Measurements from ENCODE around the gene SLC30A7. TPM values are rescaled to one million over a fixed set of nuclear protein-coding genes. Genes with fewer than 3 reads are reported as not detected.

Gene SLC30A7
- total RNA-seq, 2 donors from 2014 or later: 21.7 to 26.2 TPM

GRCh38 chr1:101013776-101014175 is 117.9 kb downstream of the SLC30A7 start:
- Histone ChIP-seq H3K27ac (ENCODE audit: low read depth, low read length) (no peak overlapping the region), H3K36me3 (ENCODE audit: control insufficient read depth, insufficient read depth, low read length) (peaks cover 29% of the 10 kb centered on the region), H3K4me1 (ENCODE audit: control insufficient read depth, insufficient read depth, low read length) (no peaks in the 10 kb centered on the region), H3K27me3 (ENCODE audit: control insufficient read depth, insufficient read depth, low read length, poor library complexity, severe bottlenecking) (no peaks in the 10 kb centered on the region), H3K9ac (ENCODE audit: extremely low read depth, low read length, poor library complexity, severe bottlenecking) (no peak overlapping the region), H3K4me3 (ENCODE audit: low read length) (no peak overlapping the region), H3K9me3 (ENCODE audit: control insufficient read depth, low read length) (no peaks in the 10 kb centered on the region)
- Mint-ChIP-seq H3K9me3 (no peaks in the 10 kb centered on the region), H3K36me3 (ENCODE audit: low read depth) (peaks cover 36% of the 10 kb centered on the region), H3K4me3 (no peak overlapping the region), H3K27ac (no peak overlapping the region), H3K27me3 (ENCODE audit: insufficient read depth) (no peaks in the 10 kb centered on the region), H3K4me1 (no peaks in the 10 kb centered on the region)
- no peak for DNase-seq
- TF ChIP-seq, protein P1, sequence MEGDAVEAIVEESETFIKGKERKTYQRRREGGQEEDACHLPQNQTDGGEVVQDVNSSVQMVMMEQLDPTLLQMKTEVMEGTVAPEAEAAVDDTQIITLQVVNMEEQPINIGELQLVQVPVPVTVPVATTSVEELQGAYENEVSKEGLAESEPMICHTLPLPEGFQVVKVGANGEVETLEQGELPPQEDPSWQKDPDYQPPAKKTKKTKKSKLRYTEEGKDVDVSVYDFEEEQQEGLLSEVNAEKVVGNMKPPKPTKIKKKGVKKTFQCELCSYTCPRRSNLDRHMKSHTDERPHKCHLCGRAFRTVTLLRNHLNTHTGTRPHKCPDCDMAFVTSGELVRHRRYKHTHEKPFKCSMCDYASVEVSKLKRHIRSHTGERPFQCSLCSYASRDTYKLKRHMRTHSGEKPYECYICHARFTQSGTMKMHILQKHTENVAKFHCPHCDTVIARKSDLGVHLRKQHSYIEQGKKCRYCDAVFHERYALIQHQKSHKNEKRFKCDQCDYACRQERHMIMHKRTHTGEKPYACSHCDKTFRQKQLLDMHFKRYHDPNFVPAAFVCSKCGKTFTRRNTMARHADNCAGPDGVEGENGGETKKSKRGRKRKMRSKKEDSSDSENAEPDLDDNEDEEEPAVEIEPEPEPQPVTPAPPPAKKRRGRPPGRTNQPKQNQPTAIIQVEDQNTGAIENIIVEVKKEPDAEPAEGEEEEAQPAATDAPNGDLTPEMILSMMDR (conservative IDR thresholded peaks at IDR 0.05): no peak
- WGBS, 2 experiments (ENCODE audit: insufficient coverage in 1 of 2, insufficient read length in 1 of 2): 89 to 100% methylated on average over 1 of the region's 1 CpG

GRCh38 chr1:101017448-101017847 is 121.6 kb downstream of the SLC30A7 start:
- Mint-ChIP-seq H3K4me3 (no peak overlapping the region), H3K27me3 (ENCODE audit: insufficient read depth) (no peaks in the 10 kb centered on the region), H3K4me1 (no peaks in the 10 kb centered on the region), H3K27ac (no peak overlapping the region), H3K36me3 (ENCODE audit: low read depth) (peaks cover 41% of the 10 kb centered on the region), H3K9me3 (no peaks in the 10 kb centered on the region)
- H3K4me1 ChIP-seq (ENCODE audit: control insufficient read depth, insufficient read depth, low read length): no peaks in the 10 kb centered on the region
- H3K27me3 ChIP-seq (ENCODE audit: control insufficient read depth, insufficient read depth, low read length, poor library complexity, severe bottlenecking): no peaks in the 10 kb centered on the region
- no peak for DNase-seq
- H3K9ac ChIP-seq (ENCODE audit: extremely low read depth, low read length, poor library complexity, severe bottlenecking): no peak overlapping the region
- H3K27ac ChIP-seq (ENCODE audit: low read depth, low read length): no peak overlapping the region
- H3K4me3 ChIP-seq (ENCODE audit: low read length): no peak overlapping the region
- H3K9me3 ChIP-seq (ENCODE audit: control insufficient read depth, low read length): no peaks in the 10 kb centered on the region
- H3K36me3 ChIP-seq (ENCODE audit: control insufficient read depth, insufficient read depth, low read length): peaks cover 39% of the 10 kb centered on the region
- 95 to 100% methylated on average over 1 of the region's 1 CpG for WGBS, 2 experiments (ENCODE audit: insufficient coverage in 1 of 2, insufficient read length in 1 of 2)
- TF ChIP-seq, protein P1 (conservative IDR thresholded peaks at IDR 0.05): no peak

- DNase-seq: no peak
- WGBS, 2 experiments (ENCODE audit: insufficient coverage in 1 of 2, insufficient read length in 1 of 2): 97% methylated on average over 3 of the region's 3 CpGs
- TF ChIP-seq, protein P1 (conservative IDR thresholded peaks at IDR 0.05): no peak
- no peaks in the 10 kb centered on the region for H3K27me3 ChIP-seq (ENCODE audit: control insufficient read depth, insufficient read depth, low read length, poor library complexity, severe bottlenecking)
- H3K27me3 Mint-ChIP-seq (ENCODE audit: insufficient read depth): no peaks in the 10 kb centered on the region
- peaks cover 4% of the 10 kb centered on the region for H3K4me1 ChIP-seq (ENCODE audit: control insufficient read depth, insufficient read depth, low read length)
- H3K9me3 ChIP-seq (ENCODE audit: control insufficient read depth, low read length): no peaks in the 10 kb centered on the region
- H3K9me3 Mint-ChIP-seq: no peaks in the 10 kb centered on the region
- H3K27ac Mint-ChIP-seq: no peak overlapping the region
- H3K27ac ChIP-seq (ENCODE audit: low read depth, low read length): no peak overlapping the region
- no peak overlapping the region for H3K4me3 Mint-ChIP-seq
- no peak overlapping the region for H3K9ac ChIP-seq (ENCODE audit: extremely low read depth, low read length, poor library complexity, severe bottlenecking)
- peaks cover 16% of the 10 kb centered on the region for H3K36me3 Mint-ChIP-seq (ENCODE audit: low read depth)
- H3K4me3 ChIP-seq (ENCODE audit: low read length): no peak overlapping the region
- H3K4me1 Mint-ChIP-seq: peaks cover 12% of the 10 kb centered on the region
- peaks cover 36% of the 10 kb centered on the region for H3K36me3 ChIP-seq (ENCODE audit: control insufficient read depth, insufficient read depth, low read length)
Observed at GRCh38 chr1:101022294-101022693, 126.4 kb downstream of the SLC30A7 start.

All from endodermal cell (in vitro differentiated cells).